Fibroblast of the aortic adventitia (primary cell): ENCODE results near the gene TEAD1. TPM values are rescaled to one million over a fixed set of nuclear protein-coding genes. Genes with fewer than 3 reads are reported as not detected.

ENCODE experiments used
- DNase-seq: peaks from one replicate; pipeline ENCODE4 v3.0.0-alpha.2; 2010; ENCODE audit warnings: low read depth
- H3K4me3 ChIP-seq: 2 replicates; pipeline ENCODE4 v1.5.1; 2011; ENCODE audit warnings: low read depth, mild to moderate bottlenecking, control low read depth, low read length, moderate library complexity
- total RNA-seq: library from RNA; depleted of rRNA; stranded (reverse); fragments of >200 nt; gene quantifications from 2 replicates; pipeline ENCODE4 v1.2.3, GENCODE V29; 2012; ENCODE audit warnings: low replicate concordance
- TF ChIP-seq, protein P1 (sequence below): IDR thresholded peaks from 2 replicates; pipeline ENCODE4 v1.5.1; 2011; ENCODE audit warnings: mild to moderate bottlenecking, low read length, control low read depth, inconsistent platforms; ENCODE audit not compliant: insufficient read depth

TEAD1 gene
- total RNA-seq, 1 donor, result 117 TPM

DNA sequence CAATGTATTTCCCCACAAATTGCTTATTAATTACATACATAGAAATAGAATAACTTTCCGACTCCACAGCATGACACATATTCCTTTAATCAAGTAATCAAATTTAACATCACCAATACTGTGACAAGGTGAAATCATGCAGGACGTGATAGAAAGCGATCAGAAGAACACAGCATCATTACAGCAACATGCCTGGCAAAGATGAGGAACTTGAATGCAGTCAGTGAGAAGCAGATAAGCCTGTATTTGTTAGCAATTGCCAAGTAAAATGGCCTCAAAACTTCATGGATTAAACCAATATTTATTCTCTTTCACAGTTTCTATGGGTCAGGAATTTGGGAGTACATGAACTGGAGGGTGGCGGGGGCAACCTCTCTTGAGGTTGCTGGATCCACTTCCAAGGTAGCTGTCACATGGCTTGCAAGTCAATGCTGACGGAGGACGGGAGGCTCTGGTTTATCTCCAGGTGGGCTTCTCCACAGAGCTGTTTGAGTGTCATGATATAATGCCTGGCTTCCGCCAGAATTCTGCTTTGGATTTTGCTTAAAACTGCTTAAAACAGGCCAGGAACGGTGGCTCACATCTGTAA is 12.0 kb upstream of the TEAD1 start:
- no peak for DNase-seq
- TF ChIP-seq, protein P1, sequence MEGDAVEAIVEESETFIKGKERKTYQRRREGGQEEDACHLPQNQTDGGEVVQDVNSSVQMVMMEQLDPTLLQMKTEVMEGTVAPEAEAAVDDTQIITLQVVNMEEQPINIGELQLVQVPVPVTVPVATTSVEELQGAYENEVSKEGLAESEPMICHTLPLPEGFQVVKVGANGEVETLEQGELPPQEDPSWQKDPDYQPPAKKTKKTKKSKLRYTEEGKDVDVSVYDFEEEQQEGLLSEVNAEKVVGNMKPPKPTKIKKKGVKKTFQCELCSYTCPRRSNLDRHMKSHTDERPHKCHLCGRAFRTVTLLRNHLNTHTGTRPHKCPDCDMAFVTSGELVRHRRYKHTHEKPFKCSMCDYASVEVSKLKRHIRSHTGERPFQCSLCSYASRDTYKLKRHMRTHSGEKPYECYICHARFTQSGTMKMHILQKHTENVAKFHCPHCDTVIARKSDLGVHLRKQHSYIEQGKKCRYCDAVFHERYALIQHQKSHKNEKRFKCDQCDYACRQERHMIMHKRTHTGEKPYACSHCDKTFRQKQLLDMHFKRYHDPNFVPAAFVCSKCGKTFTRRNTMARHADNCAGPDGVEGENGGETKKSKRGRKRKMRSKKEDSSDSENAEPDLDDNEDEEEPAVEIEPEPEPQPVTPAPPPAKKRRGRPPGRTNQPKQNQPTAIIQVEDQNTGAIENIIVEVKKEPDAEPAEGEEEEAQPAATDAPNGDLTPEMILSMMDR, result no peak
- H3K4me3 ChIP-seq, result no peak overlapping the region

DNA sequence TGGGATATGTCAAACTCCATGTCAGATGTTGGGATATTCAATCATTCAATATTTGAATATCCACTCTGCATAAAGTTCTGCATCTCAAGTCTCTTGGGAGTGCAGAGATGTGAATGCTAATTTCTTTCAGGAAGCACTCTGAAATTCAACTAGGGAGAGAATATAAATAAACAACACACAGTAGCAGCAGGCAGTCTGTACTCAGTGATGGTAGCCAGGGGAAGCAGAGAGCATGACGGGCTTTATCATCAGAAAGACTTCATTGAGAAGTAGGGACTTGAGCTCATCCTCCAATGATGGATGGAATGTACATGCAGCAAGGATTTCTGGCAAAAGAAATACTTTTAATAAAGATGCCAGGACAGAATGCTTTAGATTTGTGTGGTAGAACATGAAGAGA is 9.8 kb upstream of the TEAD1 start:
- TF ChIP-seq, protein P1, result no peak
- no peak overlapping the region for H3K4me3 ChIP-seq
- DNase-seq, result no peak

GRCh38 chr11:12666915-12667314 is 7.3 kb upstream of the TEAD1 start:
- H3K4me3 ChIP-seq, result no peak overlapping the region
- TF ChIP-seq, protein P1, result no peak
- no peak for DNase-seq

DNA sequence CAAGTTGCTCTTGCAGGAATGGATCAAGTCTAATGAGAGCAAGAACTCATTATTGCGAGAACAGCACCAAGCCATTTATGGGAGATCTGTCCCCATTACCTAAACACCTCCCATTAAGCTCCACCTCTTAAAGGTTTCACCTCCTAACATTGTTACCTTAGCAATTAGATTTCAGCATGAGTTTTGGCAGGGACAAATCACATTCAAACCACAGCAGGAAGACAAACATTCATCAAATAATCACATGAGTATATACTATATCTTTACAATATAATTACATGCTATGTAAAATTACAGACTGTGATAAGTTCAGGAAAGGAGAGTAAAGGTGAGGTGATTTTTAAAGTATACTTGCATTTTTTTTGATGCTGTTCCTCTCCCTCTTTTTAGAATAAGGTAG is 6.6 kb upstream of the TEAD1 start:
- DNase-seq, result no peak
- no peak overlapping the region for H3K4me3 ChIP-seq
- TF ChIP-seq, protein P1, result no peak

DNA sequence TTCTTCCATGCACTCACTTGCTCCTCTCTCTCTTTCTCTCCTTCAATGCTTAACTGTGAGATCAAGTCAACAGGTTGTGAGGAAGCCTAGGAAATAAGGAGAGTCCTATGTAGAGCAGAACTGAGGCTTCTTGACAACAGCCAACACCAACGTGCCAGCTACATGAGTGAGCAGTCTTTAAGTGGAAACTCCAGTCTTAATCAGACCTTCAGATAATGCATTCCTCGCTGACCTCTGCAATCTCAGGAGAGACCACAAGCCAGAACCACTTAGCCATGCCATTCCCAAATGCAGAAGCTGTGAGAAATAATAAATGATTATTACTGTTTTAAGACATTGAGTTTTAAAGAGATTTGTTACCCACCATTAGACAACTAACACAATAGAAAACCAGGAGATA is 6.1 kb upstream of the TEAD1 start:
- TF ChIP-seq, protein P1, result no peak
- H3K4me3 ChIP-seq, result no peak overlapping the region
- DNase-seq, result no peak

DNA sequence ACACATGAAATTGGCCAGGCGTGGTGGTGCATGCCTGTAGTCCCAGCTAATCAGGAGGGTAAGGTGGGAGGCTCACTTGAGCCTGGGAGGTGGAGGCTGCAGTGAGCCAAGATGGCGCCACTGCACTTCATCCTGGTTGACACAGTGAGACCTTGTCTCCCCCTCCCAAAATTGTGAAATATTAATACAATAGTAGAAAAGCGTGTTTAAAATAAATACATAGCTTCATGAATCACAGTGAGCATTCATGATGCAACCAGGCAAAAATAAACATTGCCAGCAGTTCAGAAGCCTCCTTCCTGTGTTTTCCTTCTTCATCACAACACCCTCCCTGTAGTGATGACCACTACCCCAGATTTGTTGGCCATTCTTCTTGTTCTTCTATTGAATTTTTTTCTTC is 4.3 kb upstream of the TEAD1 start:
- H3K4me3 ChIP-seq, result no peak overlapping the region
- TF ChIP-seq, protein P1, result no peak
- DNase-seq, result no peak

- TF ChIP-seq, protein P1, result no peak
- H3K4me3 ChIP-seq, result no peak overlapping the region
- DNase-seq, result no peak
Measured at GRCh38 chr11:12671370-12671769, 2.9 kb upstream of the TEAD1 start.
